Stimulated activated CD4-positive, alpha-beta T cell treated with anti-CD3 and anti-CD28 coated beads, Interleukin-2, amount 100 ng/mL, for 48 hours (primary cell): ENCODE measurements around the gene HPD.

ENCODE experiments used
- DNase-seq, 2 donors: peaks; one replicate each; pipeline ENCODE4 v3.0.0-alpha.2; 2020

The HPD gene

DNA sequence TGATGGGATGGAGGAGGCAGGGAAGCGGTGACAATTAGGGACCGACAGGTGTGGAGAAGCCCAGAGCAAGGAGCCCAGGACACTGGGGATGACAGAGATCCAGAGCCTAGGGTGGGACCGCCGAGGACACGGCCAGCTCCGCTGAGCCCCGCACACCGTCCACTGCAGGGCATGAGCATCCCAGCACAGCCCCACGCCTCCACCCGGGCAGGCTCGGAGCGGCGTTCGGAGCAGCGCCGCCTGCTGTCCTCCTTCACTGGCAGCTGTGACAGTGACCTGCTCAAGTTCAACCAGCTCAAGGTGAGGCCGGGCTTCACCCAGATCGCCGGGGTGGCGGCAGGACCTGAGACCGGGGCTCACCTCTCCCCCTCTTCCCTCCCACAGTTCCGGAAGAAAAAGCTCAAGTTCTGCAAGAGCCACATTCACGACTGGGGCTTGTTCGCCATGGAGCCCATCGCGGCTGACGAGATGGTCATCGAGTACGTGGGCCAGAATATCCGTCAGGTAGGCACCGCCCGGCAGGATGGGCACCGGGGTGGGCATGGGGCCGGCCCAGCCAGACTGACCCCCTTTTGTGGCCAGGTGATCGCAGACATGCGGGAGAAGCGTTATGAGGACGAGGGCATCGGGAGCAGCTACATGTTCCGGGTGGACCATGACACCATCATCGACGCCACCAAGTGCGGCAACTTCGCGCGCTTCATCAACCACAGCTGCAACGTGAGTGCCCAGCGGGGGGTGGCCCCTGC lies 31.1 kb downstream of the HPD start:
- DNase-seq, result no peak

DNA sequence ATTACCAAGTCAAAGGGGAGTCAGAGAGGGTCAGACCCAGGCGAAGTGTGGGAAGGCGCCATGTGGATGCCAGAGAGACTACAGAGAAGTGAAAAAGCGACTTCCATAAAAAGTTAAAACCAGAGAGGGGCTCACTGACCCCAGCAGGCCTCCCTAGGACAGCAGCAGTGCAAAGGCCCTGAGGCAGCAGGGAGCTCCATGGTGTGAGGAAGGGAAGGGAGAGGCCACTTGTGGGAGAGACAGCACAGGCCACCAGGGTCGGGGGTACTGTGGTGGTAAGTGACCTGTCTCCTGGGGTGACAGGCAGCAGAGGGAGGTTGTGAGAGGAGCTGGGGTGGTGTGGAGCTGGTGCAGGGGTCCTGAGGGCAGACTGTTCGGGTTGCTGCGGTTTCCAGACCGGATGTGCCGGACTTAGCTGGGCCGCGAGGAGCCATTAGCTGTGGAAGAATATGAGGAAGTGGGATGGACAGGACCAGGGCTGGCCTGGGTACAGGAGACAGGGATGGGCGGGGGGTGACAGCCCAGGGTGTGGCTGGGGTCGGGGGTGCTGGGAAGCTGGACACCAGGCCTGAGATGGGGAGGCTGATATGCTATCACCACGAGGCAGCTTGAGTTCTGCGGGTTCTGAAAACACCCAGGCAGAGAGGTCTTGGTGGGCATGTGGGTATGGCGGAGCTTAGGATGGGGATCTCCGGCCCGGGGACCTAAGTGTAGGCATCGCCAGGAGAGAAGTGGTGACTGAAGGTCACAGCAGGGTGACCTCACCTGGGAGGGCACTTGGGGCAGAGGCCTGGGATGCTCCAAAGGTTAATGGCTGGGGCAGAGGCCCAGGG lies 32.1 kb downstream of the HPD start:
- DNase-seq, result no peak

DNA sequence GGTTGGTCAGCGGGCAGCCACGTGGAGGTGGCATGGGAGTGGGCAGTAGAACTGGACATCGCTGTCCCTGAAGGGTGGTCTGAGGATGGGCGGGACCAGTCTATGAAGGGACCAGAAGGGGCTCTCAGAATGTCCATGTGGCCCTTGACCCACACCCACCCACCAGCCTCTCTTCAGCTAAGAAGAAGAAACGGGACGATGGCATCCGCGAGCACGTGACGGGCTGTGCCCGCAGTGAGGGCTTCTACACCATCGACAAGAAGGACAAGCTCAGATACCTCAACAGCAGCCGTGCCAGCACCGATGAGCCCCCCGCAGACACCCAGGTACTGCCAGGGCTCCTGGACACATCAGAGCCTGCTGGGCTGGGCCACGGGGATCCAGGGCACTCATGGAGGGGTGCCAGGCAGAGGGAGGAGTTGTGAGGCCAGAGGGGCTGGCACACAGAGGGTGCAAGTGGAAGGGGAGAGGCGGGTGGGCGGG lies 33.6 kb downstream of the HPD start:
- no peak for DNase-seq

DNA sequence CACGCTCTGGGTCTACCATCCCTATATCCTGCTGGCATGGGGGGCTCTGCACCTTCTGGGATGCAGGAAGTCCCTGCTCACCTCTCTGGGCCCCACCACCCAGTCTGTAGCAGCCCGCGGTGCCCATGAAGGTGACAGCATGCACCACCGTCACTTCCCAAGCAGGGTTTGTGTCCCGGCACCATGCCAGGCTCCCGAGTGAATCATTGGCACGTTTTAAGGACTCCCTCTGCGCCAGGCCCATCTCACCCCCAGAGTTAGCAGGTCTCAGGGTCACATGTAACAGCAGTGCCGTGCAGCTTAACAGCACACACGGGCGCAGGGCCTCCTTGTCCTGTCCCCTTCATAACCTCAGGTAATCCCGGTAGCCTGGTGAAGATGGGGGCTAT lies 34.9 kb downstream of the HPD start:
- no peak for DNase-seq

DNA sequence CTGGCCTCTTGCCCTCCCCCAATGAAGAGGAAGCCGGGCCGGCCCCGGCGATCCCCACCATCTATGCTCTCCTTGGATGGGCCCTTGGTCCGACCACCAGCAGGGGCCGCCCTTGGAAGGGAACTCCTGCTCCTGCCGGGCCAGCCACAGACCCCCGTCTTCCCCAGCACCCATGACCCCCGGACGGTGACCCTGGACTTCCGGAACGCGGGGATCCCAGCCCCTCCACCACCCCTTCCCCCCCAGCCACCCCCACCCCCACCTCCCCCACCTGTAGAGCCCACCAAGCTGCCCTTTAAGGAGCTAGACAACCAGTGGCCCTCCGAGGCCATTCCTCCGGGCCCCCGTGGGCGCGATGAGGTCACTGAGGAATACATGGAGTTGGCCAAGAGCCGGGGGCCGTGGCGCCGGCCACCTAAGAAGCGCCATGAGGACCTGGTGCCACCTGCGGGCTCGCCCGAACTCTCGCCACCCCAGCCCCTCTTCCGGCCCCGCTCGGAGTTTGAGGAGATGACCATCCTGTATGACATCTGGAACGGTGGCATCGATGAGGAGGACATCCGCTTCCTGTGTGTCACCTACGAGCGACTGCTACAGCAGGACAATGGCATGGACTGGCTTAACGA lies 35.4 kb downstream of the HPD start:
- no peak for DNase-seq

DNA sequence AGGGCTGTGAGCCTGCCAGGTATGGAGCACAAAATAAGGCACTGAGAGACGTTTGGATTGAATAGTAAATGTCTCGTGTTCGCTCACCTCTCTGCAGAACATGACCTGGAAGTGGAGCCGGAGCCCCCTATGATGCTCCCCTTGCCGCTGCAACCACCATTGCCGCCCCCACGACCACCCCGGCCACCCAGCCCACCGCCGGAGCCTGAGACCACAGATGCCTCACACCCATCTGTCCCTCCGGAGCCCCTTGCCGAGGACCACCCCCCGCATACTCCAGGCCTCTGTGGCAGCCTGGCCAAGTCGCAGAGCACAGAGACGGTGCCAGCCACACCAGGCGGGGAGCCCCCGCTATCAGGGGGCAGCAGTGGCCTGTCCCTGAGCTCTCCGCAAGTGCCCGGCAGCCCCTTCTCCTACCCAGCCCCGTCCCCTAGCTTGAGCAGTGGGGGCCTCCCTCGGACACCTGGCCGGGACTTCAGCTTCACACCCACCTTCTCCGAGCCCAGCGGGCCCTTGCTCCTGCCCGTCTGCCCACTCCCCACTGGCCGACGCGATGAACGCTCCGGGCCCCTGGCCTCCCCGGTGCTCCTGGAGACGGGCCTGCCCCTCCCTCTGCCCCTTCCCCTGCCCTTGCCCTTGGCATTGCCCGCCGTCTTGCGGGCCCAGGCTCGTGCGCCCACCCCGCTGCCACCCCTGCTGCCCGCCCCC lies 36.1 kb downstream of the HPD start:
- no peak for DNase-seq

DNA sequence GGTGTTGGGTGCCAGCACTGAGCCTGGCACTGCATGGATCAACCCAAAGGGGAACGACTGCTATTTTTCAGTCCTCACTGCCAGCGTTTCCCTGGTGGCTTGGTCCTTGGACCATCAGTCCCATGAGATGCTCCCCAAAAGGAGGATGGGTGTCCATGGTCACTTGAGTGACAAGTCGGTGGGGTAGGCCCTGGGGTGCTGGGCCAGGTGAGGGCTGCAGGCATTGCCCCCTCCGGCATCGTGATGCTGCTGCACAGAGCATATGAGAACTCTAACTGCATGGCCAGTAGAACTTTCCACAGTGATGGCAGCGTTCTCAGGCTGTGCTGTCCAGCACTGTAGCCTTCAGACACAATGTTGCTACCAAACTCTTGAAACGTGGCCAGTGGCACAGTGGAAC lies 38.6 kb downstream of the HPD start:
- DNase-seq, result no peak

DNA sequence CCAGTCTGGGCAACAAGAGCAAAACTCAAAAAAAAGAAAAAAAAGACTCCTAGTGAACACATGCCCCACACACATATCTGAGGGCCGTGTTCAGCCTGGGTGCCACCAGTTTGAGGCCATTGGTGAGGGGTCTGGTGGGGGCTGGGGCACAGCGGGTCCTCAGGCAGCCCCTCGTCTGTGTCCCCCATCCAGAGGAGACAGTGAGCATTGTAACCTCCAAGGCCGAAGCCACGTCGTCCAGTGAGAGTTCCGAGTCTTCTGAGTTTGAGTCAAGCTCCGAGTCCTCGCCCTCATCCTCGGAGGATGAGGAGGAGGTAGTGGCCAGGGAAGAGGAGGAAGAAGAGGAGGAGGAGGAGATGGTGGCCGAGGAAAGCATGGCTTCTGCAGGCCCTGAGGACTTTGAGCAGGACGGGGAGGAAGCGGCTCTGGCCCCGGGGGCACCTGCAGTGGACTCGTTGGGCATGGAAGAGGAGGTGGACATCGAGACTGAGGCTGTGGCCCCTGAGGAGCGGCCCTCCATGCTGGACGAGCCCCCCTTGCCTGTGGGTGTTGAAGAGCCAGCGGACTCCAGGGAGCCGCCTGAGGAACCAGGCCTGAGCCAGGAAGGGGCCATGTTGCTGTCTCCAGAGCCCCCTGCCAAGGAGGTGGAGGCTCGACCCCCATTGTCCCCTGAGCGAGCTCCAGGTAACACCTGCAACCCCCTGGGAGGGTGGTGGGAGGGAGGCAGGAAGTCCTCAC lies 39.3 kb downstream of the HPD start:
- DNase-seq, result no peak

DNA sequence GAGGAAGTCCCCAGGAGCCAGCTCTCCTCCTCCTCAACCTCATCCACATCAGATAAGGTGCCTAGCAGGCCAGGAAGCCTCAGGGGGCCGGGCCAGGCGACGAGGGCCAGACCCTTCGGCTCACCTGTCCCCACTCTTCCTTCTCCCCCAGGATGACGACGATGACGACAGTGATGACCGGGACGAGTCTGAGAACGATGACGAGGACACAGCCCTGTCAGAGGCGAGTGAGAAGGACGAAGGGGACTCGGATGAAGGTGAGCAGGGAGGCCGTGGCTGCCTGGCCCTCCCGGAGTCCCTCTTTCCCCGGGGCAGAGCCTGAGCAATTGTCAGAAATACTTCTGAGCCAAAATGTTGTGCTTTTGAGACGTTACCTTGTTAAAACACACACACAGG lies 41.0 kb downstream of the HPD start:
- DNase-seq, result no peak

DNA sequence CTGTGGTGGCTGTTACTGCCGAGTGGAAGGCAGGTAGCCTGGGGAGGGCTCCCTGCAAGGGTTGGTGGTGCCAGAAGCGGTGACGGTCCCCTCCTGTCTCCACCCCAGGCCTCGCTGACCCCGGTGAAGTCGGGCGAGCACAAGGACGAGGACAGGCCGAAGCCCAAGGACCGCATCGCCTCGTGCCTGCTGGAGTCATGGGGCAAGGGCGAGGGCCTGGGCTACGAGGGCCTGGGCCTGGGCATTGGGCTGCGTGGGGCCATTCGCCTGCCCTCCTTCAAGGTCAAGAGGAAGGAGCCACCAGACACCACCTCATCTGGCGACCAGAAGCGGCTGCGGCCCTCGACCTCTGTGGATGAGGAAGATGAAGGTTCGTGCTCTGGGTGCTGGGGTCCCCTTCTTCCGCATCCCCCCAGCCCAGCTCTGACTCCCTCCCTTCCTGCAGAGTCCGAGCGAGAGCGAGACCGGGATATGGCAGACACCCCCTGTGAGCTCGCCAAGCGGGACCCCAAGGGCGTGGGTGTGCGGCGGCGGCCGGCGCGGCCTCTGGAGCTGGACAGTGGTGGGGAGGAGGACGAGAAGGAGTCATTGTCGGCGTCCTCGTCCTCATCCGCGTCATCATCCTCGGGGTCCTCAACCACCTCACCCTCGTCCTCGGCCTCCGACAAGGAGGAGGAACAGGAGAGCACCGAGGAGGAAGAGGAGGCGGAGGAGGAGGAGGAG lies 41.6 kb downstream of the HPD start:
- no peak for DNase-seq

DNA sequence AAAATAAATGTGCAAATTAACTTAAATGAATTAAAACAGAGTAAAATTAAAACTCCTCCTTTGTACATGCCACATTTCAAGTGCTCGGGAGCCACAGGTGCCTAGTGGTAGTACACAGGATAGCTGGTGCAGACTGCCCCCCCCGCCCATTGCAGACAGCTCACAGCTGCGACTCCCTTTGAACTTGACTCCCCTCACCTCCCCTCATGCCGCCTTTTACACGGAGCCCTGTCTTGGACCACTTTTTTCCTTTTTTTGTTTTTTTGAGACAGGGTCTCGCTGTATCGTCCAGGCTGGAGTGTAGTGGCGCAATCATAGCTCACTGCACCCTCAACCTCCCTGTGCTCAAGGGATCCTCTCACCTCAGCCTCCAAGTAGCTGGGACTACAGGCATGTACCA lies 43.4 kb downstream of the HPD start:
- no peak for DNase-seq

DNA sequence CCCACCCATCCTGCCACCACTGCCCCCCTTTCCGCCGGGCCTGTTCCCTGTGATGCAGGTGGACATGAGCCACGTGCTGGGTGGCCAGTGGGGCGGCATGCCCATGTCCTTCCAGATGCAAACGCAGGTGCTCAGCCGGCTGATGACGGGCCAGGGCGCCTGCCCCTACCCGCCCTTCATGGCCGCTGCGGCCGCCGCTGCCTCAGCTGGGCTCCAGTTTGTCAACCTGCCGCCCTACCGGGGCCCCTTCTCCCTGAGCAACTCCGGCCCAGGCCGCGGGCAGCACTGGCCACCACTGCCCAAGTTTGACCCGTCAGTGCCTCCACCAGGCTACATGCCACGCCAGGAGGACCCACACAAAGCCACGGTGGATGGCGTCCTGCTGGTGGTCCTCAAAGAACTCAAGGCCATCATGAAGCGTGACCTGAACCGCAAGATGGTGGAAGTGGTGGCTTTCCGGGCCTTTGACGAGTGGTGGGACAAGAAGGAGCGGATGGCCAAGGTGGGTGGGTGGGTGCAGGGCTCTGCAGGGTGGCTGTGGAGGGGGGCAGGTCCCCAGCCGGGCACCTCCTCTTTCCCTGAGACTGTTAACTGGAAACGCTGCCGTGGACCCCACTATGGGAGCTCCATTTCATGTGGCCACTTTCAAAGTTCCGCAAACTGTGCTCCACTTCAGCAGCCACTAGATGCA lies 44.1 kb downstream of the HPD start:
- DNase-seq, result no peak

DNA sequence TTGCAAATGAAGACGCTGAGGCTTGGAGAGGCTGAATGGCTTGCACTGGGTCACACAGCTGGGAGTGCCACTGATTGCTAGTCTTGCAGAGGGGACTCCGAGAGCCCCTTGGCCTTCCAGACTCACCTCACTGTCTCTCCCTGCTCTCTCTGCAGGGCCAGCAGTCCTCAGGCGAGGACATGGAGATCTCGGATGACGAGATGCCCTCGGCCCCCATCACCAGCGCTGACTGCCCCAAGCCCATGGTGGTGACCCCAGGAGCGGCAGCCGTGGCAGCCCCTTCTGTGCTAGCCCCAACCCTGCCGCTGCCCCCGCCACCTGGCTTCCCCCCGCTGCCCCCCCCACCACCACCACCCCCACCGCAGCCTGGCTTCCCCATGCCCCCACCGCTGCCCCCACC lies 44.7 kb downstream of the HPD start:
- no peak for DNase-seq

DNA sequence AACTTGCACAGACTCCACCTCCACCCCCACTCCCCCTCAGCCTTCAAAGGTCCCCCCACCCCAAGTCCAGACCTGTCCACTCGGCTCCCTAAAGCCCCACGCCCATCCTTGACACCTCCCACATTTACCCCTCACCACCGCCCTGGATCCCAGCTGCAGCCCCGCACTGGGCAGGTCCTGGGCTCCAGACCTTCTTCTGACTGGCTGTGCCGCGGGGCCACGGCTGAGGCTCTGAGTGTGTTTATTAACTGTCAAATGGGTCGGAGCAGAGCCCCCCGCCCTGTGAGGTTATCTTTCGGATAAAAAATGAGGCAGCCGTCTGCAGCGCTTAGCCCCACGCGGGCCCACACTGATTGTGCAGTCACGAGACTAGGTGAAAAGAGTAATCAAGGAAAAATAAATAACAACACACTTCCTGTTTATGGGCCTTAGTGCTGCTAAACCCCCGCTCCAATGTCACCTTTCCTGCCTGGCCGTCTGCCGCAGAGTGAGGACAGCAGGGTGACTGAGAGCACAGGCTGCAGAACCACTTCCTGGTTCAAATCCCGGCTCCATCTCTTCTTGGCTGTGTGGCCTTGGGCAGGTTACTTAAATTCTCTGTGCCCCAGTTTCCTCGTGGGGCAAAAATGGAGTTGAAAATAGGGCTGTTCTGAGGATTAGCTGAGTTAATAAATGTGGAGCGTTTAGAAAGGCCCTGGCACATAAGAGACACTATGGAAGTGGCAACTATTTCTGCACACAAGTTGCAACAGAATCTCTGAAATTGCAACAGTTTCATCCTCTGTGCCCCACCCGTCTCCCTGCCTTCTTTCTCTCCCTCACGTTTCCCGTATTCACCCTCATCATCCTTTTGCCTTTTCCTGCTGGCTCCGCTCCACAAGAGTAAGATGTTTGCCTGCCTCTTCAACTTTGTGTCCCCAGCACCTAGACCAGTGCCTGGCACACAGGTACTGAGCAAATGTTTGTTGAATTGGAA lies 45.5 kb downstream of the HPD start:
- DNase-seq, result no peak

DNA sequence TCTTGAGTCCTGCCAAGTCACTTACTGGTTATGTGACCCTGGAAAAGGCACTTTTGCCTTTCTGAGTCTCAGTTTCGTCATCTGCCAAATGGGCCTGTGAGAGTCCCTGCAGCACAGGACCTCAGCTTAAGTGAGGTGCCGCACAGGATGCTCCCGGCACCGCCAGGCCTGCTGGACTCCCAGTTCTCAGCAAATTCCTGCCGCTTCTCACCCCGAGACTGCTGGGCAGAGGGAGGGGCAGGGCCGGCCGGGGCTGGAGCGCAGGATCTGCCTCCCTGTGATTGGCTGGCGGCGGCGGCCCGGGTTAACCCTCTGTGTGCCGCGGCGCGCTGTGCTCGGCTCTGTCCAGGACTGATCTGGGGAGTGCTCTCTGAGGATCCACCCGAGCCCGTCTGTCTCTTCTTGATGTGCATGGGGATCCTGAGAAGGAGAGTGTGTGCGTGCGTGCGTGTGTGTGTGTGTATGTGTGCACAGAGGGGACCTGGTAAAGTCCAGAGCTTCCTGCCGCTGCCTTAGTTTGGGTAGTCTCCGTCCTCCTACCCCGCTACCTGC lies 46.3 kb downstream of the HPD start:
- DNase-seq, result peak in 1 of 2 donors; percentile 41

DNA sequence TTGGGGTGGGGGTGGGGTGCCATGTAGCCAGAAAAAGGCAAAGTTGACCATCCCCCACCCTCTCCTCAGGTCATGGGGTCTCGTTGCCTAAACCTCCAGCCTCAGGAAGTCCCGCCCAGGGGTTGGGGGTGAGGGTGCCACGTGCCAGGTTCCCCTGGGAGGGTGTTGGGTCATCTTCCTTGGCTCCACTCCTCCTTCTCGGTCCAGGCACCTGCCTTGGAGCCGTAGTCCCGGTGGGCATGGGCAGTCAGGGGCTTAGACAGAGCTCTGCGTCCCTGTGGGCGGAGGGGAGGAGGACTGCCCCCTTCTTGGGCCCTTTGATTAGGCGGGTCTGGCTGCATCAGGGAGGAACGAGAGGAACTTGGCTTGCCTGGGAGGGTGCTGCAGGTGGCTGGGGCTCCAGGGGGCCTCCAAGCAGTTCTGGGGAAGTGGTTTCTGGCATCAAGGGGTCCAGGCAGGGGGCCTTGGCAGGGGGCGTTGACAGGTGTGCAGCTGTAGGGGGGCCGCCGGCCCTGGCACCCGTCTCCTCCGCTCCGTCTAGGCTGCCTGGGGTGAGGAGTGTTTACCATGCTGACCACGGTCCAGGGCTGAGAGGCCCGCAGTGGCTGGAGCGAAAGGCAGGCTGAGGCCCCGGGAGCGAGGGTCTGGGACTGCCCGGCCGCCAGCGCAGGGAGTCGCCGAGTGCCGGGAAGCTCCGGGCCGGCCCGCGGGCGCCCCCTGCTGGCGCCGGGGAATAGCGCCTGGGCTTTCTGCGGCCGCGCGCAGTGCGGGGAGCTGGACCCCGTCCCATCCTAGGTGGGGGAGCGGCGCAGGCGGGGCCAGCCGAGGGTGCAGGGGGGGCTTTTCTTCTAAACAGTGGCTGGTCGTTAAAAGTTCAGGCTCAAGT lies 47.0 kb downstream of the HPD start:
- DNase-seq, result peak in 1 of 2 donors; percentile 75

DNA sequence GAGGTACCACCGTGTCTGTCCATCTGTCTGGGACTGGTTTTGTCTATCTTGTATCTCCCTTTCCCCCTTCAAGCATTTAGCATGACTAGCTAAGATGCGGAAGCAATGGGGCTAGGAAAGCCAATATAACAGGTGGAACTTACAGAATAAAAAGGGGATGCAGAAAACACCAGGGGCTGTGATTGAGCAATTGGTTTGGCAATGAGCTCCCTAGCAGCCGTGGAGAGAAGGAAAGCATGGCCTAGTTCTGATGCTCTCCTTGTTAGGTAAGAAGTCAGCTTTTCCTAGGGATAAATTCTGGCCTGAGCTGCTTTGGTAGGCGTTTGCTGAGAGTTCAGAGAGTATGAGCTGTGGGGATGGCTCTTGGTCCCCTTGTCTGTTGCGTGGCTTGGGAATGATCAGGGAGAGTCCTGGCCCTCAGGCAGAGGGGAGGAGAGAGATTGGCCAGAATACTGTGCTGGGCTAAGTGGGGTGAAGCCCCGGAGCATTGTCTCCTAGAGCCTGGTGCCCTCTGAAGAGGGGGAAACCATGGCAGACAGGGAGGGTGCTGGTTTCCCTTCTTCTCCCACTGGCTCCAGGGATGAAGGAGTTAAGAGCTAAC lies 47.7 kb downstream of the HPD start:
- DNase-seq, result no peak

DNA sequence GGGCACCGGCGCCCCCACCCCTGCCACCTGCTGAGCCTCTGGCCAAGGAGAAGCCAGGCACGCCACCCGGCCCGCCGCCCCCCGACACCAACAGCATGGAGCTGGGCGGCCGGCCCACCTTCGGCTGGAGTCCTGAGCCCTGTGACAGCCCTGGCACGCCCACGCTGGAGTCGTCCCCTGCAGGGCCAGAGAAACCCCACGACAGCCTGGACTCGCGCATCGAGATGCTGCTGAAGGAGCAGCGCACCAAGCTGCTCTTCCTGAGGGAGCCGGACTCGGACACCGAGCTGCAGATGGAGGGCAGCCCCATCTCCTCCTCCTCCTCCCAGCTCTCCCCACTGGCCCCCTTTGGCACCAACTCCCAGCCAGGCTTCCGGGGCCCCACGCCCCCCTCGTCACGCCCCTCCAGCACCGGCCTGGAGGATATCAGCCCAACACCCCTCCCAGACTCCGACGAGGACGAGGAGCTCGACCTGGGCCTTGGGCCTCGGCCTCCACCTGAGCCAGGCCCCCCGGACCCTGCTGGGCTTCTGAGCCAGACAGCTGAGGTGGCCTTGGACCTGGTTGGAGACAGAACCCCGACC lies 48.3 kb downstream of the HPD start:
- no peak for DNase-seq
